NCI-H345 treated with DMSO at 0.1 percent for 48 hours (cell line): ENCODE measurements around the gene DHRS4.
A peak's percentile ranks its signal among the peaks of the same experiment; 100 is the strongest.

Experiments
- DNase-seq: peaks from one replicate; lab custom pipeline; 2025; ENCODE audit not compliant: unreplicated experiment; lab: John Stamatoyannopoulos, UW

DHRS4 gene

GRCh38 chr14:23953464-23954278, at the start of gene DHRS4:
DHRS4 (plus strand) TSS chr14:23953770; CDS start chr14:23953789, 19 bp downstream.
- peak; percentile 79 for DNase-seq

- peak; percentile 19 for DNase-seq
These were observed 43.3 kb upstream of the DHRS4 start for GRCh38 chr14:23910101-23910875.

GRCh38 chr14:23910876-23911210, 42.7 kb upstream of the DHRS4 start:
- DNase-seq: no peak

GRCh38 chr14:23915559-23915958, 38.0 kb upstream of the DHRS4 start:
- DNase-seq: no peak

GRCh38 chr14:23916004-23916403, 37.6 kb upstream of the DHRS4 start:
- DNase-seq: no peak

GRCh38 chr14:23916446-23916845, 37.1 kb upstream of the DHRS4 start:
- no peak for DNase-seq

- DNase-seq: no peak
These were observed 31.0 kb upstream of the DHRS4 start for GRCh38 chr14:23922545-23922944.

- DNase-seq: no peak
These were observed 28.0 kb upstream of the DHRS4 start for GRCh38 chr14:23925523-23926075.

GRCh38 chr14:23926543-23926942, 27.0 kb upstream of the DHRS4 start:
- DNase-seq: no peak

- no peak for DNase-seq
These were observed 24.4 kb upstream of the DHRS4 start for GRCh38 chr14:23929136-23929535.

GRCh38 chr14:23929822-23930294, 23.7 kb upstream of the DHRS4 start:
- DNase-seq: peak; percentile 23

GRCh38 chr14:23930742-23931141, 22.8 kb upstream of the DHRS4 start:
- DNase-seq: no peak

- no peak for DNase-seq
These were observed 21.8 kb upstream of the DHRS4 start for GRCh38 chr14:23931721-23932289.

GRCh38 chr14:23932639-23933038, 20.9 kb upstream of the DHRS4 start:
- DNase-seq: no peak

GRCh38 chr14:23933108-23933741, 20.3 kb upstream of the DHRS4 start:
- no peak for DNase-seq

GRCh38 chr14:23933742-23934128, 19.8 kb upstream of the DHRS4 start:
- DNase-seq: no peak

GRCh38 chr14:23935158-23935557, 18.4 kb upstream of the DHRS4 start:
- no peak for DNase-seq

GRCh38 chr14:23936084-23936829, 17.3 kb upstream of the DHRS4 start:
- no peak for DNase-seq

- DNase-seq: no peak
These were observed 16.4 kb upstream of the DHRS4 start for GRCh38 chr14:23937203-23937602.

GRCh38 chr14:23938823-23939222, 14.7 kb upstream of the DHRS4 start:
- DNase-seq: no peak
